Epithelial cell of prostate (primary cell): ENCODE data around the gene PGLYRP2.
"Not testable (repeated sequence)": the region's sequence is repeated elsewhere in the genome, so short reads cannot be mapped to it uniquely, and the experiment has no call there.

ENCODE experiments used
- DNase-seq: peaks from one replicate; pipeline ENCODE4 v3.0.0-alpha.2; 2011; ENCODE audit warnings: low read depth, low spot score
- H3K27ac ChIP-seq: fragments of 450-650 bp; 2 replicates; pipeline ENCODE4 v1.5.1; 2017; ENCODE audit warnings: mild to moderate bottlenecking

The PGLYRP2 gene

GRCh38 chr19:15479391-15480345 is at the start of gene PGLYRP2:
TSS of gene PGLYRP2 (minus strand) at chr19:15479501. CDS start at chr19:15479371, 130 bp downstream.
- DNase-seq: no peak
- H3K27ac ChIP-seq: no peak within 1 kb of the TSS

- no peak overlapping the region for H3K27ac ChIP-seq
- DNase-seq: no peak
Observed at GRCh38 chr19:15527705-15528104, 48.4 kb upstream of the PGLYRP2 start.

- DNase-seq: no peak
- no peak overlapping the region for H3K27ac ChIP-seq
Observed at GRCh38 chr19:15526408-15526807, 47.1 kb upstream of the PGLYRP2 start.

GRCh38 chr19:15525291-15525690 is 46.0 kb upstream of the PGLYRP2 start:
- no peak for DNase-seq
- H3K27ac ChIP-seq: no peak overlapping the region

GRCh38 chr19:15524781-15525180 is 45.5 kb upstream of the PGLYRP2 start:
- no peak overlapping the region for H3K27ac ChIP-seq
- no peak for DNase-seq

GRCh38 chr19:15519433-15519976 is 40.2 kb upstream of the PGLYRP2 start:
- no peak overlapping the region for H3K27ac ChIP-seq
- DNase-seq: no peak

GRCh38 chr19:15517778-15518177 is 38.5 kb upstream of the PGLYRP2 start:
- no peak for DNase-seq
- no peak overlapping the region for H3K27ac ChIP-seq

GRCh38 chr19:15516363-15516762 is 37.1 kb upstream of the PGLYRP2 start:
- no peak overlapping the region for H3K27ac ChIP-seq
- DNase-seq: no peak

- not testable (repeated sequence) for H3K27ac ChIP-seq, DNase-seq
Observed at GRCh38 chr19:15515227-15515625, 35.9 kb upstream of the PGLYRP2 start.

GRCh38 chr19:15511671-15512424 is 32.5 kb upstream of the PGLYRP2 start:
- H3K27ac ChIP-seq: no peak overlapping the region
- DNase-seq: no peak

GRCh38 chr19:15508035-15508710 is 28.9 kb upstream of the PGLYRP2 start, which contains the start of gene CYP4F22:
TSS of gene CYP4F22 (plus strand) at chr19:15508525. CDS start at chr19:15525337, 16,812 bp downstream.
- H3K27ac ChIP-seq: no peak within 1 kb of the TSS
- DNase-seq: no peak

- no peak overlapping the region for H3K27ac ChIP-seq
- no peak for DNase-seq
Observed at GRCh38 chr19:15507068-15508034, 28.1 kb upstream of the PGLYRP2 start.

- no peak for DNase-seq
- no peak overlapping the region for H3K27ac ChIP-seq
Observed at GRCh38 chr19:15506074-15506571, 26.8 kb upstream of the PGLYRP2 start.

GRCh38 chr19:15502264-15502663 is 23.0 kb upstream of the PGLYRP2 start:
- no peak overlapping the region for H3K27ac ChIP-seq
- DNase-seq: no peak

GRCh38 chr19:15501596-15501995 is 22.3 kb upstream of the PGLYRP2 start:
- H3K27ac ChIP-seq: no peak overlapping the region
- DNase-seq: no peak

GRCh38 chr19:15498910-15499309 is 19.6 kb upstream of the PGLYRP2 start:
- H3K27ac ChIP-seq: no peak overlapping the region
- DNase-seq: no peak

- DNase-seq: no peak
- no peak overlapping the region for H3K27ac ChIP-seq
Observed at GRCh38 chr19:15498156-15498858, 19.0 kb upstream of the PGLYRP2 start.

GRCh38 chr19:15495151-15495550 is 15.8 kb upstream of the PGLYRP2 start:
- H3K27ac ChIP-seq: no peak overlapping the region
- DNase-seq: no peak
